BE2C (cell line): ENCODE measurements around the gene ZFC3H1.

ENCODE experiments used
- DNase-seq: peaks from one replicate; pipeline ENCODE4 v3.0.0-alpha.2; 2020
- H3K27me3 ChIP-seq: fragments of 250-450 bp; sonication (Bioruptor Pico); 2 replicates; pipeline ENCODE4 v1.5.1; 2020; ENCODE audit warnings: mild to moderate bottlenecking
- H3K36me3 ChIP-seq: fragments of 250-450 bp; sonication (Bioruptor Pico); 2 replicates; pipeline ENCODE4 v1.5.1; 2020; ENCODE audit warnings: mild to moderate bottlenecking
- H3K4me1 ChIP-seq: fragments of 250-450 bp; sonication (Bioruptor Pico); 2 replicates; pipeline ENCODE4 v1.5.1; 2020
- H3K4me3 ChIP-seq: 2 replicates; pipeline ENCODE4 v1.5.1; 2011; ENCODE audit warnings: low read depth, low read length
- H3K9me3 ChIP-seq: fragments of 250-450 bp; sonication (Bioruptor Pico); 2 replicates; pipeline ENCODE4 v1.5.1; 2020
- CTCF ChIP-seq: IDR thresholded peaks from 2 replicates; pipeline ENCODE4 v1.5.1; 2012; ENCODE audit warnings: mild to moderate bottlenecking, low read depth, low read length

ZFC3H1 gene

GRCh38 chr12:71648537-71648936, 15.1 kb downstream of the ZFC3H1 start:
- no peak for TF ChIP-seq CTCF
- Histone ChIP-seq H3K4me1 (no peaks in the 10 kb centered on the region), H3K36me3 (peaks cover 61% of the 10 kb centered on the region), H3K4me3 (no peak overlapping the region), H3K9me3 (no peaks in the 10 kb centered on the region), H3K27me3 (no peaks in the 10 kb centered on the region)
- no peak for DNase-seq

- no peaks in the 10 kb centered on the region for H3K27me3 ChIP-seq
These were observed 17.1 kb downstream of the ZFC3H1 start for GRCh38 chr12:71646512-71646911.

GRCh38 chr12:71645268-71645667, 18.4 kb downstream of the ZFC3H1 start:
- peaks cover 67% of the 10 kb centered on the region for H3K36me3 ChIP-seq
- no peak for TF ChIP-seq CTCF

More at GRCh38 chr12:71646512-71646911, 17.1 kb downstream of the ZFC3H1 start:
- H3K4me3 ChIP-seq = no peak overlapping the region
- TF ChIP-seq CTCF = no peak
- no peaks in the 10 kb centered on the region for H3K9me3 ChIP-seq
- H3K4me1 ChIP-seq = no peaks in the 10 kb centered on the region
- no peak for DNase-seq
- peaks cover 63% of the 10 kb centered on the region for H3K36me3 ChIP-seq

GRCh38 chr12:71642264-71642663, 21.4 kb downstream of the ZFC3H1 start:
- no peaks in the 10 kb centered on the region for H3K9me3 ChIP-seq
- H3K4me1 ChIP-seq = no peaks in the 10 kb centered on the region
- no peak for DNase-seq
- H3K36me3 ChIP-seq = peaks cover 66% of the 10 kb centered on the region
- H3K4me3 ChIP-seq = no peak overlapping the region
- TF ChIP-seq CTCF = no peak
- H3K27me3 ChIP-seq = no peaks in the 10 kb centered on the region

More at GRCh38 chr12:71645268-71645667, 18.4 kb downstream of the ZFC3H1 start:
- Histone ChIP-seq H3K9me3 (no peaks in the 10 kb centered on the region), H3K4me3 (no peak overlapping the region), H3K27me3 (no peaks in the 10 kb centered on the region), H3K4me1 (no peaks in the 10 kb centered on the region)
- DNase-seq = no peak

- peaks cover 2% of the 10 kb centered on the region; the same call in 1 of the 2 replicates for H3K4me1 ChIP-seq
- no peaks in the 10 kb centered on the region for H3K27me3 ChIP-seq
- no peaks in the 10 kb centered on the region for H3K9me3 ChIP-seq
- no peak overlapping the region for H3K4me3 ChIP-seq
- no peak for DNase-seq
- TF ChIP-seq CTCF = no peak
- H3K36me3 ChIP-seq = peaks cover 62% of the 10 kb centered on the region
These were observed 22.3 kb downstream of the ZFC3H1 start for GRCh38 chr12:71641390-71641789.

- no peaks in the 10 kb centered on the region for H3K27me3 ChIP-seq
- H3K4me1 ChIP-seq = peaks cover 2% of the 10 kb centered on the region; the same call in 1 of the 2 replicates
- H3K9me3 ChIP-seq = no peaks in the 10 kb centered on the region
- no peak for TF ChIP-seq CTCF
- no peak overlapping the region for H3K4me3 ChIP-seq
- H3K36me3 ChIP-seq = peaks cover 67% of the 10 kb centered on the region
- DNase-seq = no peak
These were observed 23.3 kb downstream of the ZFC3H1 start for GRCh38 chr12:71640316-71640715.
